HUES6 (cell line): Measurements from ENCODE around the gene HOXB4.

ENCODE experiments used
- H3K27ac ChIP-seq: 2 replicates; pipeline ENCODE4 v1.7.0; 2013; ENCODE audit warnings: low read depth, mild to moderate bottlenecking, low read length, inconsistent platforms
- H3K27me3 ChIP-seq: 2 replicates; pipeline ENCODE4 v1.6.1; 2013; ENCODE audit warnings: low read length; ENCODE audit not compliant: control insufficient read depth, insufficient read depth
- H3K36me3 ChIP-seq: 2 replicates; pipeline ENCODE4 v1.6.1; 2013; ENCODE audit warnings: low read length; ENCODE audit not compliant: control insufficient read depth, insufficient read depth
- H3K4me1 ChIP-seq: 2 replicates; pipeline ENCODE4 v1.6.1; 2013; ENCODE audit warnings: low read length; ENCODE audit not compliant: control insufficient read depth, insufficient read depth
- H3K4me3 ChIP-seq: 2 replicates; pipeline ENCODE4 v1.5.1; 2013; ENCODE audit warnings: low read depth, low read length
- H3K9ac ChIP-seq: one replicate; pipeline ENCODE4 v1.6.1; 2013; ENCODE audit warnings: mild to moderate bottlenecking, low read length
- H3K9me3 ChIP-seq: 2 replicates; pipeline ENCODE4 v1.6.1; 2013; ENCODE audit warnings: low read depth, low read length; ENCODE audit not compliant: control insufficient read depth, insufficient read depth

The HOXB4 gene

GRCh38 chr17:48612854-48613691 is 34.9 kb upstream of the HOXB4 start:
- H3K4me3 ChIP-seq = peak overlapping the region; percentile 54; the same call in 1 of the 2 replicates
- no peak overlapping the region; the same call in 1 of the 2 replicates for H3K27ac ChIP-seq
- H3K36me3 ChIP-seq = no peaks in the 10 kb centered on the region
- no peaks in the 10 kb centered on the region for H3K9me3 ChIP-seq
- peaks cover 13% of the 10 kb centered on the region for H3K4me1 ChIP-seq
- peaks cover 99% of the 10 kb centered on the region for H3K27me3 ChIP-seq
- peak overlapping the region; percentile 94 for H3K9ac ChIP-seq

- H3K27me3 ChIP-seq = peaks cover 99% of the 10 kb centered on the region
Observed at GRCh38 chr17:48612456-48612853, 34.3 kb upstream of the HOXB4 start.

GRCh38 chr17:48611681-48612455 is 33.7 kb upstream of the HOXB4 start:
- Histone ChIP-seq H3K27ac (no peak overlapping the region), H3K9me3 (no peaks in the 10 kb centered on the region), H3K9ac (peak overlapping the region; percentile 94), H3K27me3 (peaks cover 99% of the 10 kb centered on the region), H3K4me3 (peak overlapping the region; percentile 54), H3K4me1 (peaks cover 12% of the 10 kb centered on the region), H3K36me3 (no peaks in the 10 kb centered on the region)

More at GRCh38 chr17:48612456-48612853, 34.3 kb upstream of the HOXB4 start:
- no peaks in the 10 kb centered on the region for H3K36me3 ChIP-seq
- H3K27ac ChIP-seq = no peak overlapping the region; the same call in 1 of the 2 replicates
- H3K9ac ChIP-seq = peak overlapping the region; percentile 94
- no peaks in the 10 kb centered on the region for H3K9me3 ChIP-seq
- peak overlapping the region; percentile 54; the same call in 1 of the 2 replicates for H3K4me3 ChIP-seq
- H3K4me1 ChIP-seq = peaks cover 12% of the 10 kb centered on the region

- Histone ChIP-seq H3K9me3 (no peaks in the 10 kb centered on the region), H3K36me3 (no peaks in the 10 kb centered on the region), H3K9ac (peak overlapping the region; percentile 94), H3K4me1 (peaks cover 12% of the 10 kb centered on the region; the same call in 1 of the 2 replicates), H3K27me3 (peaks cover 99% of the 10 kb centered on the region), H3K27ac (peak overlapping the region; percentile 42; the same call in 1 of the 2 replicates), H3K4me3 (peak overlapping the region; percentile 54)
Observed at GRCh38 chr17:48611213-48611612, 33.1 kb upstream of the HOXB4 start.

- Histone ChIP-seq H3K9me3 (no peaks in the 10 kb centered on the region), H3K4me3 (peak within 1 kb of the TSS; percentile 54), H3K36me3 (no peaks in the 10 kb centered on the region), H3K27me3 (peaks cover 99% of the 10 kb centered on the region), H3K4me1 (peaks cover 12% of the 10 kb centered on the region; the same call in 1 of the 2 replicates), H3K27ac (peak within 1 kb of the TSS; percentile 42; the same call in 1 of the 2 replicates), H3K9ac (peak within 1 kb of the TSS; percentile 94)
Observed at GRCh38 chr17:48610282-48611211, 32.4 kb upstream of the HOXB4 start, which contains the start of gene HOXB7. Gene HOXB7 (minus strand): TSS chr17:48611017. CDS start chr17:48610918, 99 bp downstream.

- H3K9ac ChIP-seq = peak overlapping the region; percentile 94
- no peak overlapping the region; the same call in 1 of the 2 replicates for H3K27ac ChIP-seq
- no peaks in the 10 kb centered on the region for H3K36me3 ChIP-seq
- H3K4me3 ChIP-seq = peak overlapping the region; percentile 54
- H3K4me1 ChIP-seq = peaks cover 14% of the 10 kb centered on the region
- no peaks in the 10 kb centered on the region for H3K9me3 ChIP-seq
- peaks cover 99% of the 10 kb centered on the region for H3K27me3 ChIP-seq
Observed at GRCh38 chr17:48609759-48610281, 31.7 kb upstream of the HOXB4 start.

GRCh38 chr17:48609033-48609432 is 30.9 kb upstream of the HOXB4 start:
- peaks cover 14% of the 10 kb centered on the region for H3K4me1 ChIP-seq
- H3K9me3 ChIP-seq = no peaks in the 10 kb centered on the region
- no peaks in the 10 kb centered on the region for H3K36me3 ChIP-seq
- H3K9ac ChIP-seq = peak overlapping the region; percentile 94
- H3K4me3 ChIP-seq = peak overlapping the region; percentile 5; the same call in 1 of the 2 replicates
- no peak overlapping the region; the same call in 1 of the 2 replicates for H3K27ac ChIP-seq
- peaks cover 99% of the 10 kb centered on the region for H3K27me3 ChIP-seq

- H3K9ac ChIP-seq = peak overlapping the region; percentile 94
Observed at GRCh38 chr17:48608494-48608834, 30.3 kb upstream of the HOXB4 start.

GRCh38 chr17:48606892-48607614 is 28.9 kb upstream of the HOXB4 start:
- no peaks in the 10 kb centered on the region for H3K36me3 ChIP-seq
- H3K27me3 ChIP-seq = peaks cover 100% of the 10 kb centered on the region
- H3K9me3 ChIP-seq = no peaks in the 10 kb centered on the region
- peaks cover 10% of the 10 kb centered on the region for H3K4me1 ChIP-seq
- peak overlapping the region; percentile 87 for H3K9ac ChIP-seq
- H3K4me3 ChIP-seq = peak overlapping the region; percentile 15; the same call in 1 of the 2 replicates
- no peak overlapping the region for H3K27ac ChIP-seq

More at GRCh38 chr17:48608494-48608834, 30.3 kb upstream of the HOXB4 start:
- H3K4me3 ChIP-seq = peak overlapping the region; percentile 5; the same call in 1 of the 2 replicates
- H3K4me1 ChIP-seq = peaks cover 14% of the 10 kb centered on the region
- no peaks in the 10 kb centered on the region for H3K9me3 ChIP-seq
- H3K27me3 ChIP-seq = peaks cover 99% of the 10 kb centered on the region
- H3K36me3 ChIP-seq = no peaks in the 10 kb centered on the region
- no peak overlapping the region for H3K27ac ChIP-seq
